K562 (cell line): ENCODE results near the gene IL12B. TPM values are rescaled to one million over a fixed set of nuclear protein-coding genes. Genes with fewer than 3 reads are reported as not detected.

Experiments used
- AFF4 ChIP-seq: sonication (generic); formaldehyde crosslinking; IDR thresholded peaks from 2 replicates; pipeline ENCODE4 v1.8.0; 2023; ENCODE audit warnings: mild to moderate bottlenecking, missing genetic modification reagents
- KHSRP ChIP-seq: fragments of 450-650 bp; IDR thresholded peaks from 2 replicates; pipeline ENCODE4 v1.6.1; 2017
- MAFK ChIP-seq: IDR thresholded peaks from 2 replicates; pipeline ENCODE4 v1.6.1; 2011; ENCODE audit warnings: low read length, improper control_type of control experiment
- MCM5 ChIP-seq: fragments of 450-650 bp; IDR thresholded peaks from 2 replicates; pipeline ENCODE4 v1.6.1; 2016; ENCODE audit warnings: low read depth
- NCOA6 ChIP-seq: fragments of 450-650 bp; IDR thresholded peaks from 2 replicates; pipeline ENCODE4 v1.6.1; 2017; ENCODE audit warnings: mild to moderate bottlenecking
- PCBP1 ChIP-seq: fragments of 200-400 bp; formaldehyde crosslinking; IDR thresholded peaks from 2 replicates; pipeline ENCODE4 v1.6.1; 2018; ENCODE audit warnings: mild to moderate bottlenecking, low read depth, low read length; ENCODE audit not compliant: poor library complexity, severe bottlenecking
- PML ChIP-seq: IDR thresholded peaks from 2 replicates; pipeline ENCODE4 v1.6.1; 2012; ENCODE audit warnings: low read length, inconsistent platforms
- POLR2G ChIP-seq: fragments of 200-400 bp; formaldehyde crosslinking; IDR thresholded peaks from 2 replicates; pipeline ENCODE4 v1.6.1; 2017; ENCODE audit warnings: low read depth, mild to moderate bottlenecking, antibody characterized with exemption, low read length, moderate library complexity
- PYGO2 ChIP-seq: fragments of 450-650 bp; IDR thresholded peaks from 2 replicates; pipeline ENCODE4 v1.6.1; 2016; ENCODE audit warnings: mild to moderate bottlenecking, missing genetic modification characterization, moderate library complexity, missing compliant biosample characterization
- SAFB ChIP-seq: fragments of 200-400 bp; formaldehyde crosslinking; IDR thresholded peaks from 2 replicates; pipeline ENCODE4 v1.6.1; 2017; ENCODE audit warnings: low read depth, low read length, borderline replicate concordance
- SP2 ChIP-seq: IDR thresholded peaks from 2 replicates; pipeline ENCODE4 v1.6.1; 2011; ENCODE audit warnings: mild to moderate bottlenecking, low read depth, low read length, moderate library complexity; ENCODE audit not compliant: poor library complexity, severe bottlenecking; ENCODE audit errors: extremely low read depth
- TCFL5 ChIP-seq: fragments of 250-450 bp; sonication (Bioruptor Pico); conservative IDR thresholded peaks from 2 replicates; pipeline ENCODE4 v1.6.1; 2021; ENCODE audit warnings: mild to moderate bottlenecking, moderate library complexity, matching md5 sums
- VEZF1 ChIP-seq: fragments of 200-800 bp; sonication (Bioruptor generic); IDR thresholded peaks from 2 replicates; pipeline ENCODE4 v1.6.1; 2017; ENCODE audit warnings: missing genetic modification characterization, missing compliant biosample characterization
- ZBTB9 ChIP-seq: fragments of 450-650 bp; formaldehyde crosslinking; IDR thresholded peaks from 2 replicates; pipeline ENCODE4 v1.4.0; 2020; ENCODE audit warnings: mild to moderate bottlenecking, moderate library complexity
- ZFP30 ChIP-seq: fragments of 250-450 bp; sonication (Bioruptor Pico); IDR thresholded peaks from 2 replicates; pipeline ENCODE4 v1.8.0; 2022; ENCODE audit warnings: moderate library complexity, mild to moderate bottlenecking, inconsistent platforms, borderline replicate concordance
- ZNF395 ChIP-seq: fragments of 200-800 bp; sonication (Bioruptor generic); IDR thresholded peaks from 2 replicates; pipeline ENCODE4 v1.6.1; 2017; ENCODE audit warnings: missing genetic modification characterization, missing compliant biosample characterization
- ZNF41 ChIP-seq: fragments of 250-450 bp; sonication (Bioruptor Pico); conservative IDR thresholded peaks from 2 replicates; pipeline ENCODE4 v1.4.0; 2020; ENCODE audit warnings: mild to moderate bottlenecking
- ZNF518B ChIP-seq: fragments of 250-450 bp; sonication (Bioruptor Pico); IDR thresholded peaks from 2 replicates; pipeline ENCODE4 v1.5.0; 2021; ENCODE audit warnings: mild to moderate bottlenecking, moderate library complexity
- polyA plus RNA-seq, 8 experiments: library from polyadenylated mRNA; depleted of rRNA in 4 of 8; stranded (reverse) in 5 of 8; unstranded in 3 of 8; fragments of >200 nt; fragmentation: Nextera tagmentation in 2 of 8; fragmentation: Illumina TruSeq in 1 of 8; extraction: Ambion mirVana in 2 of 8; extraction: Trizol in 1 of 8; gene quantifications; 2 replicates each; pipeline versions ENCODE4 v1.2.1 to v1.2.3, GENCODE V29; 2011 to 2014; ENCODE audit warnings: inconsistent platforms in 1 of 8, missing spikeins in 1 of 8
- total RNA-seq, 7 experiments: library from RNA; depleted of rRNA in 6 of 7; stranded (reverse); fragments of >200 nt in 6 of 7; fragmentation: Illumina TruSeq in 2 of 7; extraction: Trizol in 2 of 7; gene quantifications; 2 replicates each; pipeline versions ENCODE4 v1.2.1 to v1.2.3, GENCODE V29; 2011 to 2021; ENCODE audit warnings: low replicate concordance in 1 of 7

IL12B gene
- total and polyA plus RNA-seq, 9 of the 15 experiments (the other 6 are each of a cell fraction or from before 2014, with no cell fraction given), result not detected

- no peak for TF ChIP-seq ZNF518B (CRISPR knock-in tag)
- TF ChIP-seq ZNF41, result no peak
- TF ChIP-seq ZBTB9 (CRISPR knock-in tag), result no peak
- TF ChIP-seq PCBP1, result no peak
- no peak for TF ChIP-seq KHSRP
- TF ChIP-seq PML, result no peak
- TF ChIP-seq POLR2G, result no peak
- no peak for TF ChIP-seq NCOA6
- TF ChIP-seq ZNF395 (CRISPR knock-in tag), result no peak
- TF ChIP-seq PYGO2 (tag), result no peak
- peak; percentile 77 for TF ChIP-seq MAFK
- TF ChIP-seq SP2, result no peak
- TF ChIP-seq ZFP30 (CRISPR knock-in tag), result no peak
- no peak for TF ChIP-seq MCM5
- no peak for TF ChIP-seq SAFB
- TF ChIP-seq VEZF1, result no peak
- no peak for TF ChIP-seq TCFL5 (CRISPR knock-in tag)
- TF ChIP-seq AFF4, result no peak
Observed at GRCh38 chr5:159345336-159345735, 15.0 kb upstream of the IL12B start (continued).
